Muscle of arm (tissue), 14 donors: ENCODE measurements around the gene MORC4. TPM values are rescaled to one million over a fixed set of nuclear protein-coding genes. Genes with fewer than 3 reads are reported as not detected.
A peak's percentile ranks its signal among the peaks of the same experiment; 100 is the strongest.
"Not testable (repeated sequence)": the region's sequence is repeated elsewhere in the genome, so short reads cannot be mapped to it uniquely, and the experiment has no call there.

Experiments used
- DNase-seq: peaks from one replicate; pipeline ENCODE4 v3.0.0-alpha.2; 2013
- long read RNA-seq, 11 donors: transcript quantifications; one replicate each; lab custom pipeline, GENCODE V29; 2026
- polyA plus RNA-seq, 12 donors: library from polyadenylated mRNA; unstranded; fragments of 120-200 nt; gene quantifications; one replicate each; pipeline ENCODE4 v1.2.1, GENCODE V29; 2013; ENCODE audit not compliant: insufficient read length in 12 of 12

MORC4 gene
- 10 to 100 TPM in 11 of 12 donors, not detected in 1; 30.3 to 47.7 (median 42.5) TPM for polyA plus RNA-seq
- long read RNA-seq, donor 1, partial matches to known transcripts, result 0 of 3 reads
- long read RNA-seq, donor 1, other reads (novel, unspliced or antisense), result 0 of 3 reads
- long read RNA-seq, donor 2, partial matches to known transcripts, result 0 of 4 reads
- long read RNA-seq, donor 2, other reads (novel, unspliced or antisense), result 0 of 4 reads
- long read RNA-seq, donor 3, partial matches to known transcripts, result 0 of 1 reads
- long read RNA-seq, donor 3, other reads (novel, unspliced or antisense), result 0 of 1 reads
- long read RNA-seq, donor 4, partial matches to known transcripts, result 0 of 4 reads
- long read RNA-seq, donor 4, other reads (novel, unspliced or antisense), result 0 of 4 reads
- long read RNA-seq, donor 5, partial matches to known transcripts, result 10 of 15 reads
- long read RNA-seq, donor 5, other reads (novel, unspliced or antisense), result 0 of 15 reads
- long read RNA-seq, donor 6, result 0 reads
- long read RNA-seq, donor 7, result 0 reads
- long read RNA-seq, donor 8, partial matches to known transcripts, result 0 of 2 reads
- long read RNA-seq, donor 8, other reads (novel, unspliced or antisense), result 0 of 2 reads
- long read RNA-seq, donor 9, partial matches to known transcripts, result 0 of 4 reads
- long read RNA-seq, donor 9, other reads (novel, unspliced or antisense), result 0 of 4 reads
- long read RNA-seq, donor 10, partial matches to known transcripts, result 0 of 3 reads
- long read RNA-seq, donor 10, other reads (novel, unspliced or antisense), result 0 of 3 reads
- long read RNA-seq, donor 11, partial matches to known transcripts, result 0 of 1 reads
- long read RNA-seq, donor 11, other reads (novel, unspliced or antisense), result 0 of 1 reads

GRCh38 chrX:107000013-107000515, at the start of gene MORC4:
MORC4 (minus strand) TSS chrX:107000212; CDS start chrX:106999969, 243 bp downstream.
- DNase-seq, result peak; percentile 78

GRCh38 chrX:107047622-107048021, 47.6 kb upstream of the MORC4 start:
- DNase-seq, result no peak

DNA sequence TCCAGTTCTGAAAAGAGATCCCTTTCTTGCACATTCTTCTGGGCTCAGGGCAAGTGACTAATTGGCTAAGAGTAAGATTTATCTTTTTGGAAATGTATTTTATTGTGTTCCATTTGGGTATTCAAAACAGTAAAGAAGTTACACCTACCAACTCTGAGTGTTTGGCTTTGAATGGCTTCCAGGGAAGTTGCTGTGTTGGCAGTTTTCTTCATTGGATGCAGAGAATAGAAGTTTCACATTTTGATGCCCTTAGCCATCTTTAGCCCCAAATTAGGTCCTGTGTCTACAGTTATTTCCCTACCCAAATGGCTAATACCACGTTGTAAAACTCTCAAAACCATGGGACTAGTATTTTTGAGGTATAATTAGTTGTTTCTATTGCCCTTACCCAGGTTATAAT, 29.7 kb upstream of the MORC4 start:
- no peak for DNase-seq

DNA sequence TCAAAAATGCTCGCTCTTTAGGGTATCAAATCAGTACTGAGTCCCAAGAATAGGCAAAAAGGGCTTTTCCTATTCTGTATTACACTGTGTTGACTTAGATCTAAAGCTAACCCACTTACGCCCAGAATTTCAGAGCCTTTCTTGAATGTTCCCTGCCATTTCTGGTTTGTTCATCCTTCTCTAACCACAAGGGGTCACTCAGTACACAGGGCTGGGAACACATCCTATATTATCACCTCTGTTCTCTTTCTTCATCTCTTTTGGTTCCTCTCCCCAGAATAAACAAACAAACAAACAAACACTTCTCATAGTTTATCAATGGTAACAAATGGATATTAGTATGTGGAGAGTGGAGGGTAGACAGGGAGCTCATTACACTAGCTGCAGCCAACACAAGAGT, 25.5 kb upstream of the MORC4 start:
- peak; percentile 10 for DNase-seq

- peak; percentile 51 for DNase-seq
Measured at GRCh38 chrX:107014936-107015335, 14.9 kb upstream of the MORC4 start.

- no peak for DNase-seq
Measured at GRCh38 chrX:107008034-107008433, 8.0 kb upstream of the MORC4 start.

DNA sequence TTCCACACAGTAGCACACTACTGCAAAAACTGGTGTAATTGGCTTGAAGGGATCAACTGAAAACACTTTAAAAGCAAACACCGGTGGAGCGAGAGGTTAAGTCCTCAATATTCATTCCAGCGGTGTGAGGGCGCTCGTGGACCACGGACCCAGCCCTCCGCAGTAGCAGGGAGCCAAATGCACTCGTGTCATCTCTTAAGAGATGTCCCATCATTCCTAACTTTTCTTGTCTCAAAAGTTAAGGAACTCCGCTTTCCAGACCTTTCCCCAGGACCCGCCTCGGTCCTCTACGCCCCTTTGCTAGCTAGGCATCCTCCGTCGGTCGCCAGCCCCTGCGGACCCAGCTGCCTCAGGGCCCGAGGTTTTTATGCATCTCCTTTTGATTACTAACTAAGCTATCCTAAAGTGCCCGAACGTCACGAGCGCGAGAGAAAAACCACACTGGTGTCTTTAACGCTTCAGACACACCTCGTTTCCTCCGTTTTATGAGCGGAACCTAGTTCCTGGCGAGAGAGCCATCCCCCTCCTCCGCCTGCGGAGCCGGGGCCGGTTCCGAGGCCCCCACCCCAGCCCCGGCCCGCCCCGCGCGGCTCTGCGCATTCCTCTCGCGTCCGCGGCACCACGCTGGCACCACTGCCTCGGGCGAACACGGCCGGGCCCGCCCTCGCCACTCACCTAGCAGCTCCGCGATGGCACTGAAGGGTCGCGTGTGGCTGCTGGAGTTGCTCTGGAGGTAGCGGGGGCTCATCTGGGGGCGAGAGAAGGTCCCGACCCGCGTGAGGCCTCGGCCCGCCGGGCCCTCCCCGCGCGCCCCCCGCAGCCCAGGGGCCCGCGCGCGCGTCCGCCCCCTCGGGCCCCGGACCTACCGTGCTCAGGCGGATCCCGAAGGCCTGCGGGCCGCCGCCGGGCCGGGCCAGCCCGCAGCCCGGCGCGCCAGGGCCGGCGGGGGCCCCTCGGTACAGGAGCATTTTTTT, 723 bp downstream of the MORC4 start:
- DNase-seq, result peak; percentile 76

- DNase-seq, result no peak
Measured at GRCh38 chrX:106997611-106998010, 2.4 kb downstream of the MORC4 start.

DNA sequence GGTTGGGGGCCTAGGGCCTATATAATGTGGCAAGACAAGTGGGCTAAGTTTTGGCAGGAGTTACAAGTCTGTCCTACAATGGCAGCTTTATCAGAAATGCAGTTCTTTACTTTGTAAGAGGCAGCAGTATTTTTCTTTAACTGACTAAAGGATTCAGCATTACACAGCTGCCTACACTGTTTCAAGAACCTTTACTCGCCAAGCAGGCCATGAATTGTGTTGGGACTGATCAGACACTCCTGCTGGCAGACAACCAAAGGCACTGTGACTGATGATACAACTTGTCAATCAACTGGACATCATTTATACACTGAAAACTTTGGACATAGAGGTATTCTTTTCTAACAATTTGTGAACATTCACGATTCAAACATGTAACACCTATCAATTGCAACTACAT, 4.3 kb downstream of the MORC4 start:
- DNase-seq, result no peak

DNA sequence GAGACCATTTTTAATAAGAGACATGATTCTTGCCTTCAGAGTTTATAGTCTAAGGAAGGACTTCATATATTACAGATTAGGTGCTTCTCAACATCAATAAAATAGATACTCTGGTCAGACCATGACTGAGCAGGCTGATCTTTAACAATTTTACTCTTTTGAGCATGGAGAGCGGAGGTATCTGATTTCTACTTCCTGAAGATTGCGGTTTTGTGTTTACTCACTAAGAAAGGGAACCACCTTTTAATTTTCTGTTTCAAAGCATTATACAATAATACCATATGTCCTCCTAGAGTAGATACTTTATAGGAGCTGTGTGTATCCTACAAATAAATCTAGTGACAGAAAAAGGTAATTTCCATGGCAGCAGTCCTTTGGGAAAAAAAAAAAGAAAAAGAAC, 12.5 kb downstream of the MORC4 start:
- no peak for DNase-seq

GRCh38 chrX:106980952-106981626, 18.9 kb downstream of the MORC4 start:
- DNase-seq, result no peak

DNA sequence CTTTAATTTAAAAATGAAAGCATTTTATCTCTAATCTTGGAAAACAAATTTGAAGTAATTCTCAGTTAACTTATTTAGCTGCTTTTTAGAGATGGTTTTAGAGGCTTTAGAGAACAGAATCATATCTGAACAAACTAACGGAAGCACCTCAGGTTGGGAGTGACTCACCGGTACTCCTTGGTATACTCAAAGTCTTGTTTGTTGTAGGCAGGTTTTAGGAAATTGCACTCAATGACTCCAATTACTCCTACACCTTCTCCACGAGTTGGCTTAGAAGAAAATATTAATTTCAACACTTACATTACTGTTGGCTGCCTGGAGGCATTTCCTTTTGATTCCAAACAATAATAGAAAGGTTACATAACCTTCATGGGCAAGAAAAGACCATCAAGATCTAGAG, 23.6 kb downstream of the MORC4 start:
- no peak for DNase-seq

- no peak for DNase-seq
Measured at GRCh38 chrX:106973433-106974149, 26.4 kb downstream of the MORC4 start.

- DNase-seq, result no peak
Measured at GRCh38 chrX:106972896-106973295, 27.1 kb downstream of the MORC4 start.

- DNase-seq, result not testable (repeated sequence)
Measured at GRCh38 chrX:106966547-106966946, 33.5 kb downstream of the MORC4 start.

GRCh38 chrX:106964290-106964689, 35.7 kb downstream of the MORC4 start:
- no peak for DNase-seq

GRCh38 chrX:106963111-106963510, 36.9 kb downstream of the MORC4 start:
- DNase-seq, result no peak

- DNase-seq, result no peak
Measured at GRCh38 chrX:106959901-106960300, 40.1 kb downstream of the MORC4 start.

GRCh38 chrX:106957856-106958255, 42.2 kb downstream of the MORC4 start:
- no peak for DNase-seq
